ENCODE data around the gene SEMA6B.

DNA sequence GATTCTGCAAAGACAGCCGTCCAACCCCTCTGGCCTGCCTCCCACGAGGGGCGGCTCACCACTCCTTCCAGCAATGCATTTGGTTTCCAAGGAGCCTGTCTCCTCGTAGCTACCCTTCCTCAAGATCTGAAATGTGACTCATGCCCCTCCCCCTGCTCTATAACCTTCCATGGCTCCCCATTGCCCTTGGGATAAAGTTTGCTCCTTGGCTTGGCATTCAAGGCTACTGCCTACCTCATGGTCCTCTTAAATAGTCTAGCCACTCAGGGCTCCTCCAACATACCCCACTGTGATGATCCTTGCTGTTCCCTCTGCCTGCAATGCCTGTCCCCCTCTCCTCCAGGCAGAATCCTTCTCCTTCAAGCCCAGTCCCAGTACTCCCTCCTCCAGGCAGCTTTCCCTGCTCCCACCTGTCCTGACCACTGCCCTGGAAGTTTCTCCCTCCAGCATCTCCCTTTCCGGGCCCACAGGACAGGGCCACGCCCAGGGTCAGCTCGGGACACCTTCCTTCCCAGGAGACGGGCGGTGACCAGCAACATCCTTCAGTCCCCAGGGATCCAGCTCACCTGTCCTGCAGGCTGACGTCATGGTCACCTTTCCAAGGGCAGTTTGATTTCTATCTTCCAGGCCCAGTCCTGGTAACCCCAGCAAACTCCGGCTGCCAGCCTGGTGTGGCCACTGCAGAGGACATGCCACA is 19.2 kb upstream of the SEMA6B start:
- TF ChIP-seq, protein P1, sequence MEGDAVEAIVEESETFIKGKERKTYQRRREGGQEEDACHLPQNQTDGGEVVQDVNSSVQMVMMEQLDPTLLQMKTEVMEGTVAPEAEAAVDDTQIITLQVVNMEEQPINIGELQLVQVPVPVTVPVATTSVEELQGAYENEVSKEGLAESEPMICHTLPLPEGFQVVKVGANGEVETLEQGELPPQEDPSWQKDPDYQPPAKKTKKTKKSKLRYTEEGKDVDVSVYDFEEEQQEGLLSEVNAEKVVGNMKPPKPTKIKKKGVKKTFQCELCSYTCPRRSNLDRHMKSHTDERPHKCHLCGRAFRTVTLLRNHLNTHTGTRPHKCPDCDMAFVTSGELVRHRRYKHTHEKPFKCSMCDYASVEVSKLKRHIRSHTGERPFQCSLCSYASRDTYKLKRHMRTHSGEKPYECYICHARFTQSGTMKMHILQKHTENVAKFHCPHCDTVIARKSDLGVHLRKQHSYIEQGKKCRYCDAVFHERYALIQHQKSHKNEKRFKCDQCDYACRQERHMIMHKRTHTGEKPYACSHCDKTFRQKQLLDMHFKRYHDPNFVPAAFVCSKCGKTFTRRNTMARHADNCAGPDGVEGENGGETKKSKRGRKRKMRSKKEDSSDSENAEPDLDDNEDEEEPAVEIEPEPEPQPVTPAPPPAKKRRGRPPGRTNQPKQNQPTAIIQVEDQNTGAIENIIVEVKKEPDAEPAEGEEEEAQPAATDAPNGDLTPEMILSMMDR (IDR thresholded peaks at IDR 0.05), result no peak
- TF ChIP-seq POLR2A (IDR thresholded peaks at IDR 0.05) (no peak), EP300 (IDR thresholded peaks at IDR 0.05) (no peak)
